C1 segment of cervical spinal cord (tissue), 14 donors: Measurements from ENCODE around the gene SLC1A5.

Experiments used
- DNase-seq, 14 donors: peaks; one replicate each; lab custom pipeline; 2025; lab: John Stamatoyannopoulos, UW

Gene SLC1A5

GRCh38 chr19:46726551-46726950, 61.8 kb downstream of the SLC1A5 start:
- DNase-seq: no peak

GRCh38 chr19:46725859-46726393, 62.5 kb downstream of the SLC1A5 start:
- no peak for DNase-seq

- DNase-seq: no peak
Observed at GRCh38 chr19:46725036-46725820, 63.2 kb downstream of the SLC1A5 start.
